ENCODE data around the gene ABLIM1. TPM values are rescaled to one million over a fixed set of nuclear protein-coding genes. Genes with fewer than 3 reads are reported as not detected.
A peak's percentile ranks its signal among the peaks of the same experiment; 100 is the strongest.

The ABLIM1 gene
- total and polyA plus RNA-seq, 7 experiments from 2014 or later: 109 to 440 (median 357) TPM

GRCh38 chr10:114526126-114526503 lies 132.0 kb downstream of the ABLIM1 start:
- Histone ChIP-seq H3K36me3 (ENCODE audit: control insufficient read depth in 2 of 3, insufficient read depth in 3 of 3, low read length in 3 of 3) (peaks cover 0 to 4% (median 0%) of the 10 kb centered on the region in 3 experiments), H3K4me1 (ENCODE audit: control insufficient read depth in 2 of 2, insufficient read depth in 2 of 2, low read length in 2 of 2) (peaks cover 40 to 51% of the 10 kb centered on the region in 2 donors), H3K4me3 (ENCODE audit: low read length) (peak overlapping the region; percentile 85), H3K27ac (ENCODE audit: low read depth, low read length) (peak overlapping the region; percentile 94), H3K9me3 (ENCODE audit: control insufficient read depth in 2 of 3, low read length in 3 of 3) (no peaks in the 10 kb centered on the region), H3K27me3 (ENCODE audit: control insufficient read depth in 2 of 2, insufficient read depth in 2 of 2, low read length in 2 of 2) (no peaks in the 10 kb centered on the region)
- ATAC-seq: peak; percentile 49
- peaks cover 40 to 69% (median 59%) of the 10 kb centered on the region in 7 donors for H3K4me1 Mint-ChIP-seq
- intact Hi-C loops (cut with micrococcal nuclease): loop anchor here (1.0 to 5.0 kb wide), 10 partner anchors 13 to 564 kb away; partner anchors contain the start of genes CCDC186 (in 2 of the 2), FHIP2A (in 1 of the 2) and TRUB1 (in 1 of the 2)
- peaks cover 0 to 2% (median 0%) of the 10 kb centered on the region in 11 donors for H3K9me3 Mint-ChIP-seq
- CTCF ChIA-PET: interaction anchor here (0.6 to 16.7 kb wide), 9 partner anchors 9 to 63 kb away, joined by 3 to 283 read pairs (median 4); no protein-coding TSS in a partner anchor
- DNase-seq: peak in 7 of 9 donors; percentile 63 to 77 (median 71)
- peaks cover 0 to 36% (median 9%) of the 10 kb centered on the region in 5 donors for H3K36me3 Mint-ChIP-seq
- peak overlapping the region; percentile 92 to 100 (median 98) for H3K27ac Mint-ChIP-seq
- peak overlapping the region; percentile 88 to 100 (median 98) for H3K4me3 Mint-ChIP-seq
- POLR2A ChIA-PET: interaction anchor here (0.6 to 9.5 kb wide), 14 partner anchors 11 to 296 kb away, joined by 3 to 355 read pairs (median 6); partner anchors contain the start of gene FHIP2A
- H3K27me3 Mint-ChIP-seq: peaks cover 0 to 5% (median 0%) of the 10 kb centered on the region in 5 donors

- Mint-ChIP-seq H3K4me1 (peaks cover 45 to 73% (median 65%) of the 10 kb centered on the region in 7 donors), H3K27ac (peak overlapping the region; percentile 92 to 100 (median 98)), H3K27me3 (peaks cover 0 to 5% (median 0%) of the 10 kb centered on the region in 5 donors), H3K9me3 (peaks cover 0 to 2% (median 0%) of the 10 kb centered on the region in 11 donors), H3K4me3 (peak overlapping the region; percentile 88 to 100 (median 98)), H3K36me3 (peaks cover under 1 to 38% (median 9%) of the 10 kb centered on the region in 5 donors)
- H3K36me3 ChIP-seq (ENCODE audit: control insufficient read depth in 2 of 3, insufficient read depth in 3 of 3, low read length in 3 of 3): peaks cover 0 to 4% (median 0%) of the 10 kb centered on the region in 3 experiments
- peak overlapping the region; percentile 94 for H3K27ac ChIP-seq (ENCODE audit: low read depth, low read length)
- H3K9me3 ChIP-seq (ENCODE audit: control insufficient read depth in 2 of 3, low read length in 3 of 3): no peaks in the 10 kb centered on the region
- POLR2A ChIA-PET: interaction anchor here (0.8 to 9.5 kb wide), 12 partner anchors 10 to 54 kb away, joined by 3 to 355 read pairs (median 12); no protein-coding TSS in a partner anchor
- peak in 7 of 9 donors; percentile 66 to 82 (median 72) for DNase-seq
- H3K27me3 ChIP-seq (ENCODE audit: control insufficient read depth in 2 of 2, insufficient read depth in 2 of 2, low read length in 2 of 2): no peaks in the 10 kb centered on the region
- peak overlapping the region; percentile 85 for H3K4me3 ChIP-seq (ENCODE audit: low read length)
- intact Hi-C loops (cut with micrococcal nuclease): loop anchor here (1.0 to 5.0 kb wide), 3 partner anchors 10 to 563 kb away; partner anchors contain the start of gene CCDC186 (in 1 of the 2)
- H3K4me1 ChIP-seq (ENCODE audit: control insufficient read depth in 2 of 2, insufficient read depth in 2 of 2, low read length in 2 of 2): peaks cover 47 to 52% of the 10 kb centered on the region in 2 donors
- CTCF ChIA-PET: interaction anchor here (0.7 to 16.7 kb wide), 7 partner anchors 9 to 43 kb away, joined by 3 to 283 read pairs (median 4); no protein-coding TSS in a partner anchor
- ATAC-seq: no peak
These were observed 132.6 kb downstream of the ABLIM1 start for GRCh38 chr10:114525368-114525949.

DNA sequence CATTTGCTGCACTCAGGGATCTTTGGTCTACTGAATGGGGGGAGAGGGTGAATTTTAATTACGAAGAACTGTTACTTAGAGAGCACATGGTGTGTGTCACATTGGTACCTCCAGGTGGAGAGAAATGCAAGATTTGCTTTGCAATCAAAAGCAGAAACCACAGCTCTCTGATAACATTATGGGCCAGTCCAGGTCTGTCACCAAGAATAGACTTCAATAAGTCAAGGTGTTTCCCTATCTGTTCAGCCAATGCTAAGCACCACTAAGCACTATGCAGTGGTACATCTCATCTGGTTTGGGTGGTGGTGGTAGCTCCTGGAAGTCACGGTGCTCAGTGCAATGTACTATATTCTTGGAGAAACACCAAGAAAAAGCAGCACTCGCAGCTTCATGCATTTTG lies 134.2 kb downstream of the ABLIM1 start:
- Mint-ChIP-seq H3K4me1 (peaks cover 51 to 88% (median 74%) of the 10 kb centered on the region in 7 donors), H3K4me3 (peak overlapping the region; percentile 88 to 100 (median 98)), H3K27ac (peak overlapping the region; percentile 43 to 100 (median 98)), H3K9me3 (peaks cover 0 to 2% (median 0%) of the 10 kb centered on the region in 11 donors), H3K36me3 (peaks cover 3 to 43% (median 18%) of the 10 kb centered on the region in 5 donors), H3K27me3 (peaks cover 0 to 5% (median 0%) of the 10 kb centered on the region in 5 donors)
- peaks cover 52 to 57% of the 10 kb centered on the region in 2 donors for H3K4me1 ChIP-seq (ENCODE audit: control insufficient read depth in 2 of 2, insufficient read depth in 2 of 2, low read length in 2 of 2)
- peak overlapping the region; percentile 85 for H3K4me3 ChIP-seq (ENCODE audit: low read length)
- ChIA-PET CTCF (interaction anchor here (1.0 to 16.7 kb wide), 6 partner anchors 8 to 52 kb away, joined by 3 to 283 read pairs (median 6); no protein-coding TSS in a partner anchor), POLR2A (interaction anchor here (0.9 to 9.5 kb wide), 8 partner anchors 8 to 298 kb away, joined by 3 to 355 read pairs (median 6); partner anchors contain the start of gene FHIP2A)
- H3K27me3 ChIP-seq (ENCODE audit: control insufficient read depth in 2 of 2, insufficient read depth in 2 of 2, low read length in 2 of 2): no peaks in the 10 kb centered on the region
- intact Hi-C loops (cut with micrococcal nuclease): no loop called here
- peaks cover 0 to 13% (median 0%) of the 10 kb centered on the region in 3 experiments for H3K36me3 ChIP-seq (ENCODE audit: control insufficient read depth in 2 of 3, insufficient read depth in 3 of 3, low read length in 3 of 3)
- peak in 2 of 9 donors; percentile 46 to 50 for DNase-seq
- H3K9me3 ChIP-seq (ENCODE audit: control insufficient read depth in 2 of 3, low read length in 3 of 3): no peaks in the 10 kb centered on the region
- no peak for ATAC-seq
- H3K27ac ChIP-seq (ENCODE audit: low read depth, low read length): peak overlapping the region; percentile 94

DNA sequence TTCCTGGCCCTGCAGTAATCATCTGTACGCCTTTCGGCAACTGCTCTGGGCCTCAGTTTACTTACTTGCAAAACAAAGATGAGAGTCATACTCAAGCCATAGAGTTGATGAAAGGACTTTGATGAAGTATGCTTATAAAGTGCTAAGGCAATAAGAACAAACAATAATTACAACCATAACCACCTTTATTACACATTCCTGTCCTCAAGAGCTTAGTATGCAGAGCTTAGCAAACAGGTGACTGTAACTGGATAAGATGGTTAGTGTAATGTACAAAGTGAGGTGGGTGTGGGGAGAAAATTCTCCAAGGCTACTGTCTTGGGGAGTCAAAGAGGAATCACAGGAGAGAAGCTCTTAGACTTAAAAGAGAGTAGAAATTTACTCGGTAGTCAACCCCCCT lies 136.8 kb downstream of the ABLIM1 start:
- peak overlapping the region; percentile 94 for H3K27ac ChIP-seq (ENCODE audit: low read depth, low read length)
- ATAC-seq: no peak
- peaks cover 0 to 13% (median 0%) of the 10 kb centered on the region in 3 experiments for H3K36me3 ChIP-seq (ENCODE audit: control insufficient read depth in 2 of 3, insufficient read depth in 3 of 3, low read length in 3 of 3)
- peaks cover 45 to 69% of the 10 kb centered on the region in 2 donors for H3K4me1 ChIP-seq (ENCODE audit: control insufficient read depth in 2 of 2, insufficient read depth in 2 of 2, low read length in 2 of 2)
- Mint-ChIP-seq H3K4me3 (peak overlapping the region; percentile 48 to 100 (median 97)), H3K36me3 (peaks cover 3 to 45% (median 18%) of the 10 kb centered on the region in 5 donors), H3K27me3 (peaks cover 0 to 5% (median 0%) of the 10 kb centered on the region in 5 donors), H3K4me1 (peaks cover 68 to 92% (median 83%) of the 10 kb centered on the region in 7 donors), H3K9me3 (peaks cover 0 to 2% (median 0%) of the 10 kb centered on the region in 11 donors), H3K27ac (peak overlapping the region in 8 of 9 donors; percentile 92 to 100 (median 98))
- DNase-seq: no peak
- intact Hi-C loops (cut with micrococcal nuclease): no loop called here
- no peaks in the 10 kb centered on the region for H3K27me3 ChIP-seq (ENCODE audit: control insufficient read depth in 2 of 2, insufficient read depth in 2 of 2, low read length in 2 of 2)
- H3K4me3 ChIP-seq (ENCODE audit: low read length): peak overlapping the region; percentile 85
- POLR2A ChIA-PET: interaction anchor here (1.0 to 14.4 kb wide), 5 partner anchors 9 to 21 kb away, joined by 3 to 355 read pairs (median 5); no protein-coding TSS in a partner anchor
- CTCF ChIA-PET: interaction anchor here (0.7 to 16.7 kb wide), 3 partner anchors 21 to 51 kb away, joined by 3 to 283 read pairs (median 4); no protein-coding TSS in a partner anchor
- no peaks in the 10 kb centered on the region for H3K9me3 ChIP-seq (ENCODE audit: control insufficient read depth in 2 of 3, low read length in 3 of 3)

- peaks cover 3 to 41% (median 18%) of the 10 kb centered on the region in 5 donors for H3K36me3 Mint-ChIP-seq
These were observed 137.6 kb downstream of the ABLIM1 start for GRCh38 chr10:114520453-114520852.

More at GRCh38 chr10:114520453-114520852, 137.6 kb downstream of the ABLIM1 start:
- CTCF ChIA-PET: interaction anchor here (1.0 to 16.7 kb wide), 3 partner anchors 10 to 25 kb away, joined by 3 to 283 read pairs (median 5); no protein-coding TSS in a partner anchor
- peak overlapping the region; percentile 94 for H3K27ac ChIP-seq (ENCODE audit: low read depth, low read length)
- Mint-ChIP-seq H3K27me3 (peaks cover 0 to 3% (median 0%) of the 10 kb centered on the region in 5 donors), H3K4me1 (peaks cover 72 to 95% (median 91%) of the 10 kb centered on the region in 7 donors), H3K4me3 (peak overlapping the region; percentile 34 to 97 (median 86)), H3K27ac (peak overlapping the region; percentile 40 to 100 (median 97)), H3K9me3 (peaks cover 0 to 2% (median 0%) of the 10 kb centered on the region in 11 donors)
- H3K9me3 ChIP-seq (ENCODE audit: control insufficient read depth in 2 of 3, low read length in 3 of 3): no peaks in the 10 kb centered on the region
- peaks cover 41 to 77% of the 10 kb centered on the region in 2 donors for H3K4me1 ChIP-seq (ENCODE audit: control insufficient read depth in 2 of 2, insufficient read depth in 2 of 2, low read length in 2 of 2)
- ATAC-seq (peak; percentile 14), DNase-seq (peak in 4 of 9 donors; percentile 48 to 60 (median 56))
- intact Hi-C loops (cut with micrococcal nuclease): loop anchor here in 1 of 2 donors (1.0 kb wide), 1 partner anchor 21 kb away; no protein-coding TSS in a partner anchor
- H3K4me3 ChIP-seq (ENCODE audit: low read length): peak overlapping the region; percentile 25
- H3K36me3 ChIP-seq (ENCODE audit: control insufficient read depth in 2 of 3, insufficient read depth in 3 of 3, low read length in 3 of 3): peaks cover 0 to 14% (median 0%) of the 10 kb centered on the region in 3 experiments
- H3K27me3 ChIP-seq (ENCODE audit: control insufficient read depth in 2 of 2, insufficient read depth in 2 of 2, low read length in 2 of 2): no peaks in the 10 kb centered on the region
- POLR2A ChIA-PET: interaction anchor here (1.0 to 14.4 kb wide), 5 partner anchors 9 to 22 kb away, joined by 3 to 355 read pairs (median 5); no protein-coding TSS in a partner anchor
